AG09309 (cell line): ENCODE results near the gene CCDC30.
A peak's percentile ranks its signal among the peaks of the same experiment; 100 is the strongest.

Source experiments
- DNase-seq: peaks from one replicate; pipeline ENCODE4 v3.0.0-alpha.2; 2010; ENCODE audit warnings: low read depth
- H3K4me3 ChIP-seq: 2 replicates; pipeline ENCODE4 v1.5.1; 2011; ENCODE audit warnings: mild to moderate bottlenecking, low read depth, low read length, moderate library complexity; ENCODE audit not compliant: control insufficient read depth
- CTCF ChIP-seq: IDR thresholded peaks from 2 replicates; pipeline ENCODE4 v1.5.1; 2011; ENCODE audit warnings: mild to moderate bottlenecking, low read depth, low read length, inconsistent platforms; ENCODE audit not compliant: insufficient read depth, control insufficient read depth; ENCODE audit errors: missing control alignments

Gene CCDC30

GRCh38 chr1:42657981-42658876 lies 195.1 kb downstream of the CCDC30 start, which contains the start of gene PPIH:
PPIH (plus strand) TSS chr1:42658423; CDS start chr1:42658447, 24 bp downstream.
- no peak for TF ChIP-seq CTCF
- peak within 1 kb of the TSS; percentile 93 for H3K4me3 ChIP-seq
- DNase-seq: peak; percentile 47

- no peak for DNase-seq
- no peak for TF ChIP-seq CTCF
- H3K4me3 ChIP-seq: peak overlapping the region; percentile 93
Measured at GRCh38 chr1:42658877-42659337, 195.8 kb downstream of the CCDC30 start.

- no peak for DNase-seq
- no peak for TF ChIP-seq CTCF
- H3K4me3 ChIP-seq: no peak overlapping the region
Measured at GRCh38 chr1:42660907-42661500, 197.9 kb downstream of the CCDC30 start.

- no peak for TF ChIP-seq CTCF
- no peak for DNase-seq
- no peak overlapping the region for H3K4me3 ChIP-seq
Measured at GRCh38 chr1:42669936-42670335, 206.8 kb downstream of the CCDC30 start.

- DNase-seq: no peak
- H3K4me3 ChIP-seq: no peak overlapping the region
- TF ChIP-seq CTCF: no peak
Measured at GRCh38 chr1:42670425-42670824, 207.3 kb downstream of the CCDC30 start.

- no peak for DNase-seq
- no peak for TF ChIP-seq CTCF
- H3K4me3 ChIP-seq: no peak overlapping the region
Measured at GRCh38 chr1:42674214-42674613, 211.1 kb downstream of the CCDC30 start.
